Measurements from ENCODE around the gene DMAC1.

Gene DMAC1, protein sequence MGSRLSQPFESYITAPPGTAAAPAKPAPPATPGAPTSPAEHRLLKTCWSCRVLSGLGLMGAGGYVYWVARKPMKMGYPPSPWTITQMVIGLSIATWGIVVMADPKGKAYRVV

GRCh38 chr9:7799234-7799943 is at the start of gene DMAC1:
DMAC1 (minus strand) TSS chr9:7799778; CDS start chr9:7799734, 44 bp downstream.
- peak; percentile 50 to 64 for DNase-seq (ENCODE audit: low read depth in 2 of 2)

DNA sequence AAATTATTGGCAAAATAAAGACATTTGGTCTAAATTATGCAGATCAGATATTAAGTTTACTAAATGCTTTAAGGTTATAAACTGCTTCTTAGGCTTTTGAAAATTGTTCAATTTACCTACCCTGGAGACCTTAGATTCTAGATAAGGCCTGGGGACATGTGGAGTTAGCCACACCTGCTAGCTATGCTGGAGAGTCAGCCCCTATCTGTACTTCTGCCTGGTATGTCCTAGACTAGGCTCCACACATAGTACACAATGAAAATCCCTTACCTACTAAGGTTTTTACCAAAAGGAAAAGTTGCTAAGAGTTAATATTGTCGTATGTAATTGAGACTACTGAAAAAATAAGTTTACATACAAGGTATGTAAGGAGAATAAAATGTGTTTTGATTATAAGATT is 49.8 kb upstream of the DMAC1 start:
- DNase-seq (ENCODE audit: low read depth in 2 of 2), result no peak

GRCh38 chr9:7848498-7848897 is 48.9 kb upstream of the DMAC1 start:
- DNase-seq (ENCODE audit: low read depth in 2 of 2), result no peak

DNA sequence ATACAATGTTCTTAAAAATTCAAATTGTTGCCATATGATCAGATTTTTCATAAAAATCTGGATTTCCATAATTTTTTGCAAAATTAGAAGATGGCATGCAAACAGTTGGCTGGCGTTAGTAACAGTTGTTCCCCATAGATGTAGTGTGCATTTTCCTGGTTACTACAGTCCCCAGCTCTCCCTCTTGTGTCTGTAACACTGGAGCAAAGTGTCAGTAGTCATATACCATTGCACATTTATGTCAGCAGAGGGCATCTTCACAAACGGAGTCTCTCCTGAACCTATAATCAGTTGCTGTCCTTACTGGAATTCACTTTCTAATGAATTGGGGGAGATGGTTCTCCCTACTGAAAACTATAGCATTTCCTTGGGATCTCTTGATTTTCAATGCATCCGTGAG is 44.7 kb upstream of the DMAC1 start:
- DNase-seq (ENCODE audit: low read depth in 2 of 2), result no peak

GRCh38 chr9:7841831-7842230 is 42.3 kb upstream of the DMAC1 start:
- no peak for DNase-seq (ENCODE audit: low read depth in 2 of 2)

DNA sequence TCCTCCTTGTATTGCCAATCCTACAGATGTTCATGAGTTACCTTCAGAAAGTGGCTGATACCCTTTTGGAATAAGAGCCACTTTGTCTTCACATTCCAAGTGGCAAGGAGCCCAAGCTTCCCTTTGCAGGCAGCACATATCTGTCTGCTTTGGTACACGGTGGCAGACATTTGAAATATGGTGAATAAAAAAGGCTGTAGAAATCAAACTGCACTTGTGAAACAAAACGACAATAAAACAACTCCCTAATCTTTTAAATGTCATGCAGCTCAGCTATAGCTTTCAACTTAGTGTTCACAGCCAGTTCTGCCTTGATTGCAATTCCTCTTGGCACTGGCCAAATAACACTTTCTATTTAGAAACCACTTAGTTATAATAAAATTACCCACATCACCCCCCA is 35.0 kb upstream of the DMAC1 start:
- DNase-seq (ENCODE audit: low read depth in 2 of 2), result no peak

DNA sequence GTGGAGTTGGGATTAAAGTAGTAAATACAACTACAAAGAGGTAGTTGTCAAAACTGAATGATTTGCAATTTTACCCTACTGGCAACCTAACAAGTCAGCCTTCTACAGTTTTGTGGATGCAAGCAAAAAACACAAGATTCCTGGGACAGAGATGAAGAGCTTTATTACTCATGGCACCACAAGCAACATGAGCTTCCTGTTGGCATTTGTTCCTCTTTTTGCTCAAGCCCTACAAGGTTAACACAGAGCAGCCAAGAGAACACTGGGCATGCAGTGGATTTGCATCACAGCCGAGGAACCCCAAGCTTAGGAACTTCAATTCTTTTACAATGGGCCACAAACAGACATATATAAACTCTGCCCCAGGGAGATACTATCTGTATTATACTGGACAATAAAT is 28.8 kb upstream of the DMAC1 start:
- no peak for DNase-seq (ENCODE audit: low read depth in 2 of 2)

GRCh38 chr9:7827792-7828191 is 28.2 kb upstream of the DMAC1 start:
- no peak for DNase-seq (ENCODE audit: low read depth in 2 of 2)

DNA sequence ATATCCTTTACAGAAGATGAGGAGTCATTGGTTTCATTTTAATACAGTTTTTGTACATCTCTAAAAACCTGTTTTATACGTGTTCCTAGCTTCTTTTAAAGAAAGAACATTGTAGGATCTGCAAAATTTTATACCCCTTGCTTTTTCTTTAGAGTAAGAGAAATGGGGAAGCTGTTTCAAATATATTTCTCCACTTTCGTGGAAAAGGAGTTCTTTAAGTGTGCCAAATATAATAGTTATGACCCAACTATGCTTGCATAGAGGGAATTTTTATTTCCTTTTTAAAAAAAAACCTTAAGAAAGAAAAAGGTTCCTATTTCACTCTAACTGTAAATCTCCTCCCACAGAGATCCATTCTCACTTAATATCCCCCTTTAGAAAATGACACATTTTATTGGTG is 27.5 kb upstream of the DMAC1 start:
- no peak for DNase-seq (ENCODE audit: low read depth in 2 of 2)

DNA sequence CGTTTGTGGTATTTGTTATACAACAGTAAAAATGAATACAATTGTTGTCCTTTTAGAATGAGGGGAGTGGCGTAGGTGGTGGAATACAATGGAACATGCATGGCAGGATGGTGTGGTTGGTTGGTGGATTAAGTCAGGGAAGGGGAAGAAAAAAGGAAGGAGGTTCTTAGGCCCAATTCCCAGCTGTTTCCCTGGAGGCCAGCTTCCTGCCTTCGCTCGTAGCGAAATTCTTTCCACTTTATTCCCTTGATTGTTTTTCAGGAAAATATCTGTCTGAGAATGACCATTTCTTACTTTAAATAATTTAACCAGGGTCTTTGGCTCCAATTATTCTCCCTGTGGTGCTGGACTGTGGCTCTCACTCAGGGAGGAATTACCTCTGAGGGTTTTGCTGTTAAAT is 24.1 kb upstream of the DMAC1 start:
- no peak for DNase-seq (ENCODE audit: low read depth in 2 of 2)

GRCh38 chr9:7819984-7820383 is 20.4 kb upstream of the DMAC1 start:
- DNase-seq (ENCODE audit: low read depth in 2 of 2), result no peak

- no peak for DNase-seq (ENCODE audit: low read depth in 2 of 2)
Observed at GRCh38 chr9:7816021-7816420, 16.4 kb upstream of the DMAC1 start.

DNA sequence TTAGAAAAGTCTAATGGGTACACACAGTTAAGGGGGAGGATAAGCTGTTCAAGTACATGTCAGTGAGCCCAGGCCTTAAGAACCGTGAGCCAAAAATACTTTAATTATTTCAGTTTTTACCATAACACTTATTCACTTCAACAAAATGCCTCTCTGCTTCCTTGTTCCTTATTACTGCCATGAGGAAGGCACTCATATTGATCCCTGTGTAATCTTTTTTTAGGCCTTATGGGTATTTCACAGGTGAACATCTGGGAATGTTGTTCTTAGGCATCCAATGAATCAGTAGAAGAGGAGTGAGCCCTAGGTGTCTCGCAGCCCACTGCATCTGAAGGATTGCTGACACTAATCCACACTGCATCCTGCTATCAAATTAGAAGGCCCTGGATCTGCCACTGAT is 13.5 kb upstream of the DMAC1 start:
- DNase-seq (ENCODE audit: low read depth in 2 of 2), result no peak

DNA sequence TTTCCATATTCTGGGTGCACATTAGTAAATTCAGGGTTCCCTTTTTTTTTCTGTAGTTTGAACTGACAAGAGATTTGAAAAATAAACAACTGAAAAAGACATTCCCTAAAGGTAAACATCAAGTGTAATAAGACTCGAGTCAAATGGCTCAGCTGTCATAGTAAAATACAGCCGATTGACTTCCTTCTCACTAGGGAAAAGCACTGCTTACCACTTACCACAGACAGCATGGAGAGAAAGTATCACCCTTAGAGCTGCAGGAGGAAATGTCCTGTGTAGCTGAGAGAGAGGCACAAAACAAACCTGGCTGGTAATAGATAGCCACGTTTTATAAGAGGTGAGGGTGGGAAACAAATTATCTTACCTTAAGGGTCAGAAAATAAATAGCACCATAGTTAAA is 12.1 kb upstream of the DMAC1 start:
- no peak for DNase-seq (ENCODE audit: low read depth in 2 of 2)

- no peak for DNase-seq (ENCODE audit: low read depth in 2 of 2)
Observed at GRCh38 chr9:7802666-7803065, 3.1 kb upstream of the DMAC1 start.

GRCh38 chr9:7799944-7800285 is 337 bp upstream of the DMAC1 start:
- DNase-seq (ENCODE audit: low read depth in 2 of 2), result no peak

DNA sequence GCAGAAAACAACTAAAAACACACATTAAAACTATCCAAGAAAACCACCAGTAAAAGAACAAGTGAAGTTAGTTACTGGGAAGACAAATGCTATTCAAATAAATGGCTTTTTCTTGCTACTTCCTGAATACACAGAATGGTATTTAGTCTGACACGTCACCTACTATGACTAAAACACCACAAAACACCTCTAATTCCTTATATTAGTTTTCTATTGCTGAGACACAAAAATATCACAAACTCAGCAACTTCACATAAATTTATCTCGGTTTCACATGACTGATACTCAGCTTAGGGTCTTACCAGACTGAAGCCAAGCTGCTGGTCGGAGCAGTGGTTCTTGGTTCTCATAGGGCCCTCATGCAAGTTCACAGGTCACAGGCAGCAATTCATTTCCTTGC is 5.4 kb downstream of the DMAC1 start:
- DNase-seq (ENCODE audit: low read depth in 2 of 2), result no peak

DNA sequence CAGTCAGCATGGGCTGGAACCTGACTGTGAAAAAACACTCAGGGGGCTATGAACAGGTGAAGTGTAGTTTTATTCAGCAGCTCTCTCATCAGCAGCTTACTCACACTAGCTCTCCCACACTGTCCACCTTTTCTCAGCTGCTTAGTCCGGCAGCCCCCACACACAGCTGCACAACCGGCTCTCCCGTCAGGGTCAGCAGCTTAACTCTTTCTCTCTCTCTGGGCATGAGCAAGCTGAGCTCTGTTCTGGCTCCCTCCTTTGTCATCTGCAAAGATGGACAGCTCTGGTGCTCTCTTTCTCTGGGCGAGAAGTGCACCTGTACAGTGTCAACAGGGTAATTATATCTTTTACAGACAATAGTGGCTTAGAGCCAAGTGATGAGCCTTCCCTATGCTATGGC is 8.2 kb downstream of the DMAC1 start:
- DNase-seq (ENCODE audit: low read depth in 2 of 2), result no peak

- no peak for DNase-seq (ENCODE audit: low read depth in 2 of 2)
Observed at GRCh38 chr9:7790819-7791182, 8.8 kb downstream of the DMAC1 start.

DNA sequence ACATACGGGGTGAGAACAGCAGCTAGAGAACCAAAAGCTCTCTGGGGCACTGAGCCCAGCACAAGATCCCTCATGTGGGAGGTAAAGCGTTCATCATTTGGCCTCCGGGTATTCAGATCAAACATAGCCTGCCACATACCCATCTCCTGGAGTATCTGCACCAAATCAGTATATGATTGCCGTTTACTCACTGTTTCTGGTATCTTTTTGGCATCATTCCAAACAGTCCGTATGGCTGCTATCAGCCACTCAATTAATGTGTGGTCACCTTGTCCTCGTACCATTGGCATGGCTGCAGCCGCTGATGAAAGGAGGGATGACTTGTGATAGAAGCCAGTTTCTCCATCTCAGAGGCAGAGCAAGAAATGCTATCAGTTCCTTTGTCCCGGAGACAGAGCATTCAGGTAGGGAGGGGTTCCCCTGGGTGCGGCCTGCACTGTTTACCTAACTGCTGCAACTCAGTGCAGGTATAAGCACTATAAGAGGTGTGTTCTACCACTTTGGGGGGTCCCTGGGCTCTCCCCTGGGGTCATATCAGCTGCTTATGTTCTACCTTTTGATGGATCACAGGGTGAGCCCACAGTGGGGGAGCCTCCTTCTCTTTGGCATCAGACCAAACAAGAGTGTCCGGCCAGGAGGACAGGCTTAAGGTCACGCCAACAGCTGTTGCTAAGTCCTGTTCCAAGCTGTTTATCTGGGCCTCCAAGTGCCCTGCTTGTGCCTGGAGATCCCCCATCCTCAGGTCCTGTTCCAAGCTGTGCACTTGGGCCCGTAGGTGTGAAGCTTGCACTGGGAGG is 9.4 kb downstream of the DMAC1 start:
- DNase-seq (ENCODE audit: low read depth in 2 of 2), result no peak

- DNase-seq (ENCODE audit: low read depth in 2 of 2), result no peak
Observed at GRCh38 chr9:7788772-7789171, 10.8 kb downstream of the DMAC1 start.

- DNase-seq (ENCODE audit: low read depth in 2 of 2), result no peak
Observed at GRCh38 chr9:7785813-7786212, 13.8 kb downstream of the DMAC1 start.

GRCh38 chr9:7784472-7784871 is 15.1 kb downstream of the DMAC1 start:
- DNase-seq (ENCODE audit: low read depth in 2 of 2), result no peak
